Upper lobe of left lung (tissue), 6 donors: ENCODE data around the gene TACC2. TPM values are rescaled to one million over a fixed set of nuclear protein-coding genes. Genes with fewer than 3 reads are reported as not detected.

Source experiments
- ATAC-seq, 2 donors: fragments of 200-7000 bp; cut with Tn5 transposase; one replicate each; pipeline ENCODE4 v1.9.1; 2022; ENCODE audit warnings: mild to moderate bottlenecking in 2 of 2, moderate library complexity in 2 of 2; ENCODE audit not compliant: low FRiP score in 2 of 2
- DNase-seq, 2 donors: peaks; one replicate each; pipeline ENCODE4 v3.0.0-alpha.2; 2019 to 2020
- H3K27ac ChIP-seq, 4 donors: fragments of 200-600 bp; sonication (generic); one replicate each; pipeline ENCODE4 v1.5.1; 2016 to 2019
- H3K27me3 ChIP-seq, 4 donors: fragments of 200-600 bp; sonication (generic); one replicate each; pipeline ENCODE4 v1.5.1; 2017 to 2019
- H3K36me3 ChIP-seq, 4 donors: fragments of 200-600 bp; sonication (generic); one replicate each; pipeline ENCODE4 v1.5.1; 2016 to 2019
- H3K4me1 ChIP-seq, 4 donors: fragments of 200-600 bp; sonication (generic); one replicate each; pipeline ENCODE4 v1.5.1; 2018 to 2019
- H3K4me3 ChIP-seq, 4 donors: fragments of 200-600 bp; sonication (generic); one replicate each; pipeline ENCODE4 v1.5.1; 2017 to 2019; ENCODE audit warnings: mild to moderate bottlenecking in 2 of 4, moderate library complexity in 1 of 4
- H3K9me3 ChIP-seq, 4 donors: fragments of 200-600 bp; sonication (generic); one replicate each; pipeline ENCODE4 v1.5.1; 2018 to 2019
- EP300 ChIP-seq, 4 donors: sonication (generic); formaldehyde crosslinking; IDR thresholded peaks; one replicate each; pipeline ENCODE4 v1.5.1; 2017; ENCODE audit warnings: antibody characterized with exemption in 4 of 4, control low read depth in 2 of 4
- POLR2A ChIP-seq, 4 donors: fragments of 450-650 bp; IDR thresholded peaks; one replicate each; pipeline ENCODE4 v1.5.1; 2016 to 2017; ENCODE audit warnings: antibody characterized with exemption in 4 of 4, mild to moderate bottlenecking in 2 of 4
- POLR2AphosphoS5 ChIP-seq, 2 donors: sonication (generic); formaldehyde crosslinking; IDR thresholded peaks; one replicate each; pipeline ENCODE4 v1.5.1; 2017; ENCODE audit warnings: antibody characterized with exemption in 2 of 2
- WGBS, 2 donors: methylation state at CpG; one replicate each; pipeline ENCODE4 v1.1.5; 2017 to 2018; 5-methylcytosine and 5-hydroxymethylcytosine counted together
- total RNA-seq, 6 donors: library from RNA; depleted of rRNA in 4 of 6; stranded (reverse); fragments of >200 nt in 4 of 6; gene quantifications; one replicate each; pipeline versions ENCODE4 v1.1.0 to v1.2.1, GENCODE V29; 2016 to 2021
- TF ChIP-seq, protein P1 (sequence below), 6 experiments: fragments of 450-650 bp in 4 of 6; fragments of 200-600 bp in 2 of 6; sonication (generic) in 2 of 6; IDR thresholded peaks; one replicate each; pipeline ENCODE4 v1.5.1; 2016 to 2019; ENCODE audit warnings: antibody characterized with exemption in 6 of 6
- donor health status: DM: no; HTN: no; CAD: no; lungs with moderate emphysema.
- donor health status: DM: no; HTN: yes; CAD: no; lungs with severe emphysema.

TACC2 gene
- total RNA-seq, 6 donors from 2014 or later = 158 to 701 (median 386) TPM

DNA sequence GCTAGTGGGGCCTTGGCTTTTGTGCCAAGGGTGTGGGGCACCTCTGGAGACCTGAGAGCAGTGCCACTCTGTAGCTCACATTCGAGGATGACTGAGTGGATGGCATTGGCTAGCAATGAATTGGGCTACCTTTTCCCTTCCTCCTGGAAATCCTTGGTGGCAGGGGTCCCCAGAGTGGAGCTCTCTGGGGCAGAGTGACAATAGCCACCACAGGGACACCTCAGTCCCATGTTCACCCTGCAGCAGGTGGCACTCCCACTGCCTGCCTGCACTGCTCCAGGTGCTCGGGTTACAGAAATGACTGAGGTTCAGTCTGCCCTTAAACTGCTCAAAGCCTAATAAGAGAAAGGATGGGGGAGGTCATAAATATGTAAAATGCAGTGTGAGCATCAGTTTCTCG lies 300.0 kb downstream of the TACC2 start:
- WGBS, 2 donors = 77 to 93% methylated on average over 3 of the region's 3 CpGs
- Histone ChIP-seq H3K4me1 (no peaks in the 10 kb centered on the region), H3K9me3 (no peaks in the 10 kb centered on the region), H3K27me3 (no peaks in the 10 kb centered on the region), H3K27ac (no peak overlapping the region), H3K4me3 (no peak overlapping the region), H3K36me3 (no peaks in the 10 kb centered on the region)
- TF ChIP-seq, protein P1, sequence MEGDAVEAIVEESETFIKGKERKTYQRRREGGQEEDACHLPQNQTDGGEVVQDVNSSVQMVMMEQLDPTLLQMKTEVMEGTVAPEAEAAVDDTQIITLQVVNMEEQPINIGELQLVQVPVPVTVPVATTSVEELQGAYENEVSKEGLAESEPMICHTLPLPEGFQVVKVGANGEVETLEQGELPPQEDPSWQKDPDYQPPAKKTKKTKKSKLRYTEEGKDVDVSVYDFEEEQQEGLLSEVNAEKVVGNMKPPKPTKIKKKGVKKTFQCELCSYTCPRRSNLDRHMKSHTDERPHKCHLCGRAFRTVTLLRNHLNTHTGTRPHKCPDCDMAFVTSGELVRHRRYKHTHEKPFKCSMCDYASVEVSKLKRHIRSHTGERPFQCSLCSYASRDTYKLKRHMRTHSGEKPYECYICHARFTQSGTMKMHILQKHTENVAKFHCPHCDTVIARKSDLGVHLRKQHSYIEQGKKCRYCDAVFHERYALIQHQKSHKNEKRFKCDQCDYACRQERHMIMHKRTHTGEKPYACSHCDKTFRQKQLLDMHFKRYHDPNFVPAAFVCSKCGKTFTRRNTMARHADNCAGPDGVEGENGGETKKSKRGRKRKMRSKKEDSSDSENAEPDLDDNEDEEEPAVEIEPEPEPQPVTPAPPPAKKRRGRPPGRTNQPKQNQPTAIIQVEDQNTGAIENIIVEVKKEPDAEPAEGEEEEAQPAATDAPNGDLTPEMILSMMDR (IDR thresholded peaks at IDR 0.05) = no peak
- TF ChIP-seq EP300 (IDR thresholded peaks at IDR 0.05) (no peak), POLR2AphosphoS5 (IDR thresholded peaks at IDR 0.05) (no peak), POLR2A (IDR thresholded peaks at IDR 0.05) (no peak)
- no peak for DNase-seq
- ATAC-seq = no peak

DNA sequence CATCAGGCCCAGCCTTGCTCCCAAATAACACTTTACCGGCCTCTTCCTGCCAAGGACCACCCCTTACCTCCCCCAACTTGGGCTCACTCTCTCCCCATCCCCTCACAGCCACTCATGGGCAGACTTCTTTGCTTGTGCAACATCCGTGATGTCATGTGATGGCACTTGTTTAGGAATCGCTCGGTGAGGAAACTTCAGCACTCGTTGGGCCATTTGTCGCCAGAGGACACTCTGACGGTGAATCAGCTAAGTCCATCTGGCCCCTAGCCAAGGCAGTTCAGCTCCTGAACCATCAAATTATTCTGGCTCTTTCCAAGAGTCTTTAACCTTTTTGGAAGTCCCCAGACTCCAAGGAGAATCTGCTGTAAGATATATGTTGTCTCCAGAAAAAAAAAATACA lies 301.4 kb downstream of the TACC2 start:
- no peaks in the 10 kb centered on the region for H3K27me3 ChIP-seq
- TF ChIP-seq POLR2A (IDR thresholded peaks at IDR 0.05) (no peak), EP300 (IDR thresholded peaks at IDR 0.05) (no peak), POLR2AphosphoS5 (IDR thresholded peaks at IDR 0.05) (no peak)
- TF ChIP-seq, protein P1 (IDR thresholded peaks at IDR 0.05) = no peak
- no peak overlapping the region for H3K27ac ChIP-seq
- no peaks in the 10 kb centered on the region for H3K4me1 ChIP-seq
- ATAC-seq (no peak), DNase-seq (no peak)
- no peaks in the 10 kb centered on the region for H3K9me3 ChIP-seq
- 65 to 88% methylated on average over 5 to 7 of the region's 7 CpGs for WGBS, 2 donors
- H3K4me3 ChIP-seq = no peak overlapping the region
- no peaks in the 10 kb centered on the region for H3K36me3 ChIP-seq

DNA sequence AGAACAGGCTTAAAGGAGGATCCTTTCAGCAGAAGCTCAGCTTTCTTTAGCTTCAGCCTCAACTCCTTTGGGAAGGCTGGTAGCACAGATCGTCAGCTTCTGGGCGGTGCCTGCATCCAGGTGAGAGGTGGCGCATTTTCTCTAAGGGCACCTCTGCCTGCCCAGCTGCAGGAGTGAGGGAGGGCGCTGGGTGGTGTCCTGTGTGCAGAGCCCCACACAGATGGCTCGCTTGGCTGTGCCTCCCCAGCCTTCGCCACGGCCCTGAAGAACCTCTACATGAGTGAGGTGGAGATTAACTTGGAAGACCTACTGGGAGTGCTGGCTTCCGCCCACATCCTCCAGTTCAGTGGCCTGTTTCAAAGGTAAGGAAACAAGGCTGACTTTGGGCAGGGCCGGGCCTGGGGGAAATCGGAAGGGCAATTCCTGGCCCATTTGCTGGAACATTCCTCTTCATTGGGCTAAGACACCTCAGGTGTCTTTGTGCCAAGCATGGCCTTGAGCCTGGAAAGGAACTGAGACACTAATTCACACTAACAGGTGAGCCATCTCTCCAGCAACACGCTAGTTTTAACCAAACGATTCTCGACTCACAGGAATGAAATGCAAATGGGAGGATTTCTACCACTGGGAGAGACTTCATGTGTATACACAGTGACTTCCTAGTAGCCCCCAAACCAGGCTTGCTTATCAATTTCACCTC lies 302.0 kb downstream of the TACC2 start:
- no peak for TF ChIP-seq EP300 (IDR thresholded peaks at IDR 0.05)
- WGBS, 2 donors = 83 to 88% methylated on average over 3 to 13 of the region's 13 CpGs
- H3K4me1 ChIP-seq = no peaks in the 10 kb centered on the region
- no peaks in the 10 kb centered on the region for H3K27me3 ChIP-seq
- peak in 1 of 2 donors; percentile 32 for DNase-seq
- H3K9me3 ChIP-seq = no peaks in the 10 kb centered on the region
- H3K4me3 ChIP-seq = no peak overlapping the region
- H3K27ac ChIP-seq = no peak overlapping the region
- no peaks in the 10 kb centered on the region for H3K36me3 ChIP-seq
- no peak for ATAC-seq

DNA sequence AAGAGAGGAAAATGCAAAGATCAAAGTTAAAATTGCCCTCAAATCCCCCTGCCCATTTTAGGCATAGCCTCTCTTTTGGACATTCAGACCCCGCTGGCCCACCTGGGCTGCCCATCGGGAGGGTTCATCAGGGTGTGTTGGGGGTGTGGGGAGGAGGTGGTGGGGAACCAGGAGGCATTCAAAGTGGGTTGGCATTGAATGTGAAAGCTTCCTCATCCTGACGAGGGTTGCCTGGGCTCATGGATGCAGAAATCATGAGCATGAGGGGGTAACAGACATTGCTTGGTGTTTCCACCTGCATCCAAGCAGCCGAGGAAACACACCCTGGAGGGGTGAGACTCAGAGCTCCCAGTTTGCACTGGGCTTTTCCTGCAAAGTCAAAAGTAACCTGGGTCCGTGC lies 302.8 kb downstream of the TACC2 start:
- DNase-seq = no peak
- 90 to 92% methylated on average over 4 to 5 of the region's 5 CpGs for WGBS, 2 donors

DNA sequence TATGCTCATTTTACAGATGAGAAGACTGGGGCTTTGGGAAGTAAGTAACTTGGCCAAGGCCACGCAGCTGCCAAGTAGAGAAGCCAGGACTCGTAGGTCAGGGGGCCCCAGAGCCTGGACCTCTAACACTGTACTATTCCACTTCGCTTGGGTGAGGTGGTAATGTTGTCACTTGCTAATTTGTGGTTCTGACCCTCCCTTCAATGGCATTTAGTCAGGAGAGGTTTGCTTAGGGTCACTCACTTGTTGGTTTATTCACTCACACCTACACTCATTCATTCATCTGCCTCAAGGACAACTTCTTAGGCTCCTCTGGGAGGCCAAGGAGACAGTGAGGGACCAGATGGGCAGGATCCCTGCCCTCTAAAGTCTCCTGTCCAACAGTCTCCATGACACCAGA lies 303.4 kb downstream of the TACC2 start:
- Histone ChIP-seq H3K4me1 (no peaks in the 10 kb centered on the region), H3K9me3 (no peaks in the 10 kb centered on the region), H3K27ac (no peak overlapping the region), H3K4me3 (no peak overlapping the region), H3K27me3 (no peaks in the 10 kb centered on the region), H3K36me3 (no peaks in the 10 kb centered on the region)
- DNase-seq (no peak), ATAC-seq (no peak)
- TF ChIP-seq, protein P1 (IDR thresholded peaks at IDR 0.05) = no peak
- TF ChIP-seq POLR2A (IDR thresholded peaks at IDR 0.05) = no peak
- no peak for TF ChIP-seq POLR2AphosphoS5 (IDR thresholded peaks at IDR 0.05)
- WGBS, 2 donors = 84 to 85% methylated on average over 3 of the region's 3 CpGs

More for the DNA sequence above, 302.8 kb downstream of the TACC2 start:
- no peaks in the 10 kb centered on the region for H3K4me1 ChIP-seq
- H3K9me3 ChIP-seq = no peaks in the 10 kb centered on the region
- H3K27ac ChIP-seq = no peak overlapping the region
- H3K27me3 ChIP-seq = no peaks in the 10 kb centered on the region
- no peaks in the 10 kb centered on the region for H3K36me3 ChIP-seq
- no peak for ATAC-seq
- H3K4me3 ChIP-seq = no peak overlapping the region
- TF ChIP-seq, protein P1 (IDR thresholded peaks at IDR 0.05) = no peak
- TF ChIP-seq POLR2A (IDR thresholded peaks at IDR 0.05) = no peak
- TF ChIP-seq EP300 (IDR thresholded peaks at IDR 0.05) = no peak
- TF ChIP-seq POLR2AphosphoS5 (IDR thresholded peaks at IDR 0.05) = no peak
